GM18951 (cell line): ENCODE data around the gene GLS.
A peak's percentile ranks its signal among the peaks of the same experiment; 100 is the strongest.

Experiments used
- POLR2A ChIP-seq: IDR thresholded peaks from 4 replicates; pipeline ENCODE4 v1.6.1; 2011; ENCODE audit warnings: mild to moderate bottlenecking; ENCODE audit not compliant: insufficient read length, insufficient read depth; ENCODE audit errors: extremely low read depth
- in situ Hi-C: fragments of 300-500 bp; cut with MboI; formaldehyde crosslinking; loops from one replicate; pipeline ENCODE4 v1.12.0; 2022; ENCODE audit warnings: low sequenced_read_pairs, mixed read lengths, inconsistent platforms; ENCODE audit not compliant: unreplicated experiment

Gene GLS

GRCh38 chr2:190880378-190881083 lies at the start of gene GLS:
GLS (plus strand) TSS chr2:190880821; CDS start chr2:190881085, 264 bp downstream.
- peak; percentile 100 for TF ChIP-seq POLR2A
- in situ Hi-C loops, result no loop called here

- no peak for TF ChIP-seq POLR2A
- in situ Hi-C loops, result no loop called here
Observed at GRCh38 chr2:190831941-190832340, 48.7 kb upstream of the GLS start.

GRCh38 chr2:190834890-190835208 lies 45.8 kb upstream of the GLS start:
- TF ChIP-seq POLR2A, result no peak
- in situ Hi-C loops, result no loop called here

- in situ Hi-C loops, result no loop called here
Observed at GRCh38 chr2:190835303-190835930, 45.2 kb upstream of the GLS start.

GRCh38 chr2:190836767-190837166 lies 43.9 kb upstream of the GLS start:
- no peak for TF ChIP-seq POLR2A

More at GRCh38 chr2:190835303-190835930, 45.2 kb upstream of the GLS start:
- no peak for TF ChIP-seq POLR2A

GRCh38 chr2:190837420-190837819 lies 43.2 kb upstream of the GLS start:
- TF ChIP-seq POLR2A, result no peak
- in situ Hi-C loops, result no loop called here

More at GRCh38 chr2:190836767-190837166, 43.9 kb upstream of the GLS start:
- in situ Hi-C loops, result no loop called here

- TF ChIP-seq POLR2A, result no peak
- in situ Hi-C loops, result no loop called here
Observed at GRCh38 chr2:190837952-190838361, 42.7 kb upstream of the GLS start.

- no peak for TF ChIP-seq POLR2A
- in situ Hi-C loops, result no loop called here
Observed at GRCh38 chr2:190838492-190838910, 42.1 kb upstream of the GLS start.

GRCh38 chr2:190840569-190841172 lies 40.0 kb upstream of the GLS start:
- in situ Hi-C loops, result no loop called here
- no peak for TF ChIP-seq POLR2A

GRCh38 chr2:190841707-190842505 lies 38.7 kb upstream of the GLS start:
- in situ Hi-C loops, result no loop called here

GRCh38 chr2:190842606-190843104 lies 38.0 kb upstream of the GLS start:
- in situ Hi-C loops, result no loop called here
- TF ChIP-seq POLR2A, result no peak

More at GRCh38 chr2:190841707-190842505, 38.7 kb upstream of the GLS start:
- TF ChIP-seq POLR2A, result no peak

GRCh38 chr2:190843890-190844699 lies 36.5 kb upstream of the GLS start:
- TF ChIP-seq POLR2A, result no peak
- in situ Hi-C loops, result no loop called here
